ENCODE measurements around the gene TARM1.
"Not testable (repeated sequence)": the region's sequence is repeated elsewhere in the genome, so short reads cannot be mapped to it uniquely, and the experiment has no call there.

Gene TARM1

GRCh38 chr19:54081032-54081431, at the start of gene TARM1:
TARM1 (minus strand) TSS chr19:54081365; CDS start chr19:54081340, 25 bp downstream.
- no peak for DNase-seq

- DNase-seq: no peak
Measured at GRCh38 chr19:54129617-54129996, 48.4 kb upstream of the TARM1 start.

GRCh38 chr19:54128796-54129616, 47.8 kb upstream of the TARM1 start:
- DNase-seq: no peak

GRCh38 chr19:54128441-54128725, 47.2 kb upstream of the TARM1 start:
- no peak for DNase-seq

- no peak for DNase-seq
Measured at GRCh38 chr19:54127688-54128440, 46.7 kb upstream of the TARM1 start.

- no peak for DNase-seq
Measured at GRCh38 chr19:54125713-54126112, 44.5 kb upstream of the TARM1 start.

GRCh38 chr19:54124393-54124792, 43.2 kb upstream of the TARM1 start:
- no peak for DNase-seq

- no peak for DNase-seq
Measured at GRCh38 chr19:54123682-54124081, 42.5 kb upstream of the TARM1 start.

- no peak for DNase-seq
Measured at GRCh38 chr19:54121259-54121658, 40.1 kb upstream of the TARM1 start.

- peak; percentile 99 for DNase-seq
Measured at GRCh38 chr19:54115109-54116063, 34.2 kb upstream of the TARM1 start, which contains the start of the genes PRPF31 and TFPT. PRPF31 (plus strand) TSS chr19:54115754; CDS start chr19:54118279, 2,525 bp downstream. TFPT (minus strand) TSS chr19:54115657; CDS start chr19:54115269, 388 bp downstream.

GRCh38 chr19:54114340-54115108, 33.4 kb upstream of the TARM1 start:
- no peak for DNase-seq

- no peak for DNase-seq
Measured at GRCh38 chr19:54109651-54110050, 28.5 kb upstream of the TARM1 start.

- DNase-seq: no peak
Measured at GRCh38 chr19:54108496-54108895, 27.3 kb upstream of the TARM1 start.

GRCh38 chr19:54107876-54108490, 26.8 kb upstream of the TARM1 start:
- no peak for DNase-seq

GRCh38 chr19:54106716-54107115, 25.6 kb upstream of the TARM1 start:
- DNase-seq: no peak

- DNase-seq: no peak
Measured at GRCh38 chr19:54105796-54106195, 24.6 kb upstream of the TARM1 start.

- DNase-seq: no peak
Measured at GRCh38 chr19:54104998-54105715, 24.0 kb upstream of the TARM1 start.

GRCh38 chr19:54102421-54103169, 21.4 kb upstream of the TARM1 start, which contains the start of gene NDUFA3:
NDUFA3 (plus strand) TSS chr19:54102855; CDS start chr19:54102879, 24 bp downstream.
- peak; percentile 98 for DNase-seq

- DNase-seq: no peak
Measured at GRCh38 chr19:54100561-54100960, 19.4 kb upstream of the TARM1 start, which contains the start of gene OSCAR. OSCAR (minus strand) TSS chr19:54100803; CDS start chr19:54100792, 11 bp downstream.

GRCh38 chr19:54099903-54100255, 18.7 kb upstream of the TARM1 start:
- DNase-seq: not testable (repeated sequence)

All from amniotic stem cell (primary cell).